OCI-LY3 (cell line): Measurements from ENCODE around the gene GNAQ.

Experiments
- H2AFZ ChIP-seq: fragments of 200-600, 300-600 bp; shearing (Covaris generic); 2 replicates; pipeline ENCODE4 v1.6.0; 2014; ENCODE audit warnings: antibody characterized with exemption, low read depth, low read length
- H3K27ac ChIP-seq: fragments of 200-600, 300-600 bp; sonication (generic); 2 replicates; pipeline ENCODE4 v1.5.1; 2014; ENCODE audit warnings: mild to moderate bottlenecking, low read length, moderate library complexity, mixed read lengths
- H3K27me3 ChIP-seq: fragments of 200-600, 300-600 bp; sonication (generic); 2 replicates; pipeline ENCODE4 v1.6.1; 2014; ENCODE audit warnings: low read depth, low read length, mixed read lengths
- H3K36me3 ChIP-seq: fragments of 200-600, 300-600 bp; sonication (generic); replicated peaks from 2 replicates; pipeline ENCODE3; 2014; ENCODE audit warnings: low read depth, low read length, mixed read lengths
- H3K4me1 ChIP-seq: fragments of 300-600, 200-600 bp; sonication (generic); 2 replicates; pipeline ENCODE4 v1.6.1; 2014; ENCODE audit warnings: low read length, mixed read lengths
- H3K4me2 ChIP-seq: fragments of 200-600, 300-600 bp; sonication (generic); 2 replicates; pipeline ENCODE4 v1.6.1; 2014; ENCODE audit warnings: low read length, mixed read lengths
- H3K4me3 ChIP-seq: fragments of 300-600, 200-600 bp; sonication (generic); 2 replicates; pipeline ENCODE4 v1.5.1; 2014; ENCODE audit warnings: antibody characterized with exemption, mild to moderate bottlenecking, low read length, moderate library complexity
- H3K79me2 ChIP-seq: fragments of 300-600, 200-600 bp; shearing (Covaris generic); 2 replicates; pipeline ENCODE4 v1.6.1; 2014; ENCODE audit warnings: mild to moderate bottlenecking, low read length, mixed read lengths
- H3K9ac ChIP-seq: fragments of 300-600, 200-600 bp; shearing (Covaris generic); 2 replicates; pipeline ENCODE4 v1.6.0; 2014; ENCODE audit warnings: mild to moderate bottlenecking, low read length, moderate library complexity
- H3K9me3 ChIP-seq: fragments of 200-600, 300-600 bp; shearing (Covaris generic); 2 replicates; pipeline ENCODE4 v1.6.1; 2014; ENCODE audit warnings: low read length, mixed read lengths; ENCODE audit not compliant: insufficient read depth
- H4K20me1 ChIP-seq: fragments of 200-600, 300-600 bp; sonication (generic); 2 replicates; pipeline ENCODE4 v1.6.1; 2016; ENCODE audit warnings: low read length, mixed read lengths; ENCODE audit not compliant: insufficient read depth
- CTCF ChIP-seq: fragments of 200-600, 300-600 bp; sonication (generic); IDR thresholded peaks from 2 replicates; pipeline ENCODE4 v1.5.1; 2014; ENCODE audit warnings: antibody characterized with exemption, low read length, low read depth
- EZH2phosphoT487 ChIP-seq: fragments of 200-600 bp; shearing (Covaris generic); IDR thresholded peaks from 2 replicates; pipeline ENCODE4 v1.6.1; 2018; ENCODE audit warnings: antibody characterized with exemption, mixed run types, low read depth

The GNAQ gene

GRCh38 chr9:77826116-77826515, 205.5 kb downstream of the GNAQ start:
- H3K4me2 ChIP-seq, result no peak overlapping the region
- H4K20me1 ChIP-seq, result no peaks in the 10 kb centered on the region
- H3K4me3 ChIP-seq, result no peak overlapping the region
- peaks cover 13% of the 10 kb centered on the region for H3K4me1 ChIP-seq
- H3K79me2 ChIP-seq, result no peaks in the 10 kb centered on the region
- TF ChIP-seq CTCF (no peak), EZH2phosphoT487 (no peak)
- no peak overlapping the region for H3K9ac ChIP-seq
- H3K9me3 ChIP-seq, result no peaks in the 10 kb centered on the region
- no peak overlapping the region for H3K27ac ChIP-seq
- H2AFZ ChIP-seq, result no peak overlapping the region
- no peaks in the 10 kb centered on the region for H3K27me3 ChIP-seq
- H3K36me3 ChIP-seq, result no peaks in the 10 kb centered on the region

GRCh38 chr9:77825361-77825760, 206.2 kb downstream of the GNAQ start:
- Histone ChIP-seq H3K27ac (no peak overlapping the region), H3K4me3 (no peak overlapping the region), H2AFZ (no peak overlapping the region), H3K27me3 (no peaks in the 10 kb centered on the region), H3K4me2 (no peak overlapping the region), H3K4me1 (peaks cover 13% of the 10 kb centered on the region), H3K79me2 (no peaks in the 10 kb centered on the region), H3K9me3 (no peaks in the 10 kb centered on the region), H3K9ac (no peak overlapping the region), H3K36me3 (no peaks in the 10 kb centered on the region), H4K20me1 (no peaks in the 10 kb centered on the region)
- no peak for TF ChIP-seq CTCF
- TF ChIP-seq EZH2phosphoT487, result no peak

- Histone ChIP-seq H3K4me1 (0 out of 2 replicates have a peak, but pooled peaks cover 2% of the 10 kb centered on the region), H3K27me3 (no peaks in the 10 kb centered on the region), H3K9me3 (no peaks in the 10 kb centered on the region), H3K27ac (no peak overlapping the region), H2AFZ (no peak overlapping the region), H3K79me2 (no peaks in the 10 kb centered on the region), H3K4me3 (no peak overlapping the region), H3K36me3 (no peaks in the 10 kb centered on the region), H3K9ac (no peak overlapping the region), H4K20me1 (no peaks in the 10 kb centered on the region), H3K4me2 (no peak overlapping the region)
- TF ChIP-seq EZH2phosphoT487 (no peak), CTCF (no peak)
These were observed 211.2 kb downstream of the GNAQ start for GRCh38 chr9:77820293-77820954.

- no peaks in the 10 kb centered on the region for H4K20me1 ChIP-seq
- no peak overlapping the region for H3K4me2 ChIP-seq
- H3K9me3 ChIP-seq, result no peaks in the 10 kb centered on the region
- TF ChIP-seq EZH2phosphoT487 (no peak), CTCF (no peak)
- no peaks in the 10 kb centered on the region for H3K27me3 ChIP-seq
- H3K36me3 ChIP-seq, result no peaks in the 10 kb centered on the region
- no peak overlapping the region for H3K9ac ChIP-seq
- H3K27ac ChIP-seq, result no peak overlapping the region
- H3K4me1 ChIP-seq, result 0 out of 2 replicates have a peak, but pooled peaks cover 2% of the 10 kb centered on the region
- H3K4me3 ChIP-seq, result no peak overlapping the region
- no peak overlapping the region for H2AFZ ChIP-seq
- no peaks in the 10 kb centered on the region for H3K79me2 ChIP-seq
These were observed 212.0 kb downstream of the GNAQ start for GRCh38 chr9:77819657-77820056.
